HCT116 (cell line): ENCODE data around the gene KIF25. TPM values are rescaled to one million over a fixed set of nuclear protein-coding genes. Genes with fewer than 3 reads are reported as not detected.

Experiments
- ATAC-seq: fragments of 200-7000 bp; cut with Tn5 transposase; 2 replicates; pipeline ENCODE4 v1.9.1; 2020; ENCODE audit warnings: mild to moderate bottlenecking, moderate library complexity
- BruUV-seq: library from RNA; stranded (reverse); fragments of 400-500 nt; replicated peaks from 2 replicates; lab custom pipeline; 2021; lab: Mats Ljungman, UMichigan
- CTCF ChIA-PET: fragments of 300-600 bp; sonication (Branson Sonifier 250); formaldehyde crosslinking; loops from one replicate; lab custom pipeline; 2021; ENCODE audit warnings: antibody characterized with exemption; lab: Charles Lee
- POLR2A ChIA-PET: fragments of 300-600, 350-600 bp; sonication (Branson Sonifier 250); formaldehyde crosslinking; loops from one replicate; lab custom pipeline; 2021; ENCODE audit warnings: antibody characterized with exemption; lab: Charles Lee
- RAD21 ChIA-PET, 2 experiments: fragments of 300-600 bp; sonication (Branson Sonifier 250); formaldehyde crosslinking; loops; one replicate each; lab custom pipeline; 2023; ENCODE audit warnings: low total read pairs in 2 of 2; ENCODE audit not compliant: uncharacterized antibody in 2 of 2, unreplicated experiment in 2 of 2, low non-redundant PET in 1 of 2; lab: Charles Lee
- DNase-seq: peaks from one replicate; pipeline ENCODE4 v3.0.0-alpha.2; 2010; ENCODE audit warnings: low read depth, low spot score
- H2AFZ ChIP-seq: fragments of 200-600 bp; shearing (Covaris generic), sonication (generic); 2 replicates; pipeline ENCODE4 v1.6.1; 2017; ENCODE audit warnings: low read depth, mixed run types, mixed read lengths, antibody characterized with exemption, low read length; ENCODE audit not compliant: poor library complexity, severe bottlenecking
- H3K27ac ChIP-seq: 2 replicates; pipeline ENCODE4 v1.5.1; 2012; ENCODE audit warnings: low read depth, low read length
- H3K27me3 ChIP-seq: fragments of 200-600 bp; sonication (generic); 2 replicates; pipeline ENCODE4 v1.6.1; 2016; ENCODE audit warnings: mixed run types, low read length, mixed read lengths; ENCODE audit not compliant: insufficient read depth
- H3K36me3 ChIP-seq, 2 experiments: fragments of 200-500 bp in 1 of 2; fragments of 200-600 bp in 1 of 2; sonication (Bioruptor generic) in 1 of 2; sonication (generic) in 1 of 2; 2 replicates each; pipeline versions ENCODE4 v1.5.1 to v1.6.1; 2014 to 2016; ENCODE audit warnings: low read length in 2 of 2, inconsistent platforms in 1 of 2, mixed read lengths in 1 of 2, mixed run types in 1 of 2; ENCODE audit not compliant: insufficient read depth in 2 of 2, control insufficient read depth in 1 of 2
- H3K4me1 ChIP-seq, 2 experiments: fragments of 200-600 bp in 1 of 2; sonication (generic) in 1 of 2; 2 replicates each; pipeline versions ENCODE4 v1.5.1 to v1.6.1; 2012 to 2017; ENCODE audit warnings: low read length in 2 of 2, inconsistent platforms in 1 of 2, mild to moderate bottlenecking in 1 of 2, mixed read lengths in 1 of 2, mixed run types in 1 of 2, moderate library complexity in 1 of 2; ENCODE audit not compliant: insufficient read depth in 2 of 2, control insufficient read depth in 1 of 2
- H3K4me2 ChIP-seq: fragments of 200-600 bp; sonication (generic); 2 replicates; pipeline ENCODE4 v1.6.1; 2017; ENCODE audit warnings: mixed run types, low read length, mixed read lengths
- H3K4me3 ChIP-seq, 2 experiments: fragments of 200-600 bp in 1 of 2; sonication (generic) in 1 of 2; replicated peaks in 1 of 2; 2 replicates each; pipeline ENCODE4 v1.5.1; 2011 to 2016; ENCODE audit warnings: low read length in 2 of 2, control low read depth in 1 of 2, low read depth in 1 of 2, mild to moderate bottlenecking in 1 of 2, mixed read lengths in 1 of 2, mixed run types in 1 of 2
- H3K79me2 ChIP-seq: fragments of 200-600 bp; sonication (generic); 2 replicates; pipeline ENCODE4 v1.6.1; 2017; ENCODE audit warnings: mild to moderate bottlenecking, mixed run types, low read length, moderate library complexity, mixed read lengths; ENCODE audit not compliant: insufficient read depth
- H3K9ac ChIP-seq: fragments of 200-600 bp; sonication (generic); 2 replicates; pipeline ENCODE4 v1.6.1; 2016; ENCODE audit warnings: low read length, mixed read lengths
- H3K9me2 ChIP-seq: fragments of 200-600 bp; sonication (generic), shearing (Covaris generic); 2 replicates; pipeline ENCODE4 v1.6.1; 2017; ENCODE audit warnings: mixed run types, mild to moderate bottlenecking, moderate library complexity; ENCODE audit not compliant: insufficient read depth
- H3K9me3 ChIP-seq, 2 experiments: fragments of 200-500 bp in 1 of 2; fragments of 200-600 bp in 1 of 2; sonication (Bioruptor generic) in 1 of 2; sonication (generic) in 1 of 2; 2 replicates each; pipeline ENCODE4 v1.6.1; 2014 to 2017; ENCODE audit warnings: low read length in 2 of 2, mixed read lengths in 2 of 2, inconsistent platforms in 1 of 2, low read depth in 1 of 2, mild to moderate bottlenecking in 1 of 2, mixed run types in 1 of 2, moderate library complexity in 1 of 2; ENCODE audit not compliant: control insufficient read depth in 1 of 2, insufficient read depth in 1 of 2
- H4K20me1 ChIP-seq: fragments of 200-600 bp; sonication (generic), shearing (Covaris generic); 2 replicates; pipeline ENCODE4 v1.6.1; 2017; ENCODE audit warnings: mixed run types, mild to moderate bottlenecking, moderate library complexity; ENCODE audit not compliant: insufficient read depth
- EGR1 ChIP-seq: IDR thresholded peaks from 2 replicates; pipeline ENCODE4 v1.6.1; 2012; ENCODE audit warnings: low read depth
- EZH2 ChIP-seq: fragments of 200-600 bp; sonication (generic); IDR thresholded peaks from 2 replicates; pipeline ENCODE4 v1.6.1; 2017; ENCODE audit warnings: antibody characterized with exemption, mixed run types
- FOSL1 ChIP-seq: IDR thresholded peaks from 2 replicates; pipeline ENCODE4 v1.6.1; 2012; ENCODE audit warnings: low read depth
- MAX ChIP-seq: IDR thresholded peaks from 2 replicates; pipeline ENCODE4 v1.6.1; 2012
- POLR2A ChIP-seq: IDR thresholded peaks from 2 replicates; pipeline ENCODE4 v1.7.0; 2011; ENCODE audit warnings: borderline replicate concordance; ENCODE audit not compliant: insufficient read depth, insufficient read length; ENCODE audit errors: extremely low read depth
- POLR2AphosphoS5 ChIP-seq: IDR thresholded peaks from 2 replicates; pipeline ENCODE4 v1.6.1; 2011; ENCODE audit warnings: mild to moderate bottlenecking, low read depth, low read length, moderate library complexity
- RAD21 ChIP-seq: IDR thresholded peaks from 2 replicates; pipeline ENCODE4 v1.6.1; 2012; ENCODE audit warnings: low read depth, mild to moderate bottlenecking
- REST ChIP-seq: IDR thresholded peaks from 2 replicates; pipeline ENCODE4 v1.6.1; 2012; ENCODE audit warnings: low read depth
- TCF7L2 ChIP-seq: IDR thresholded peaks from 2 replicates; pipeline ENCODE4 v1.7.0; 2011; ENCODE audit warnings: borderline replicate concordance, inconsistent platforms; ENCODE audit not compliant: insufficient read depth, insufficient read length; ENCODE audit errors: extremely low read depth
- ZBTB33 ChIP-seq: IDR thresholded peaks from 2 replicates; pipeline ENCODE4 v1.6.1; 2011; ENCODE audit warnings: mild to moderate bottlenecking, low read length, moderate library complexity; ENCODE audit not compliant: insufficient replicate concordance; ENCODE audit errors: extremely low read depth
- ZFX ChIP-seq: fragments of 450-650 bp; IDR thresholded peaks from 2 replicates; pipeline ENCODE4 v1.6.1; 2017
- intact Hi-C: fragments of 100-400 bp; cut with micrococcal nuclease; formaldehyde crosslinking; loops from 2 replicates; pipeline ENCODE4 v1.10.0; 2022
- total RNA-seq: library from RNA; stranded (reverse); gene quantifications from one replicate; pipeline ENCODE4 v1.2.1, GENCODE V29; 2021; ENCODE audit not compliant: unreplicated experiment

Gene KIF25
- total RNA-seq, 1 experiment from 2014 or later, result not detected

- CTCF ChIA-PET, result no interaction called here
- no TSS peak for BruUV-seq
- Histone ChIP-seq H4K20me1 (no peaks in the 10 kb centered on the region), H3K27ac (no peak overlapping the region), H3K9me2 (no peaks in the 10 kb centered on the region), H3K36me3 (peaks cover 22% of the 10 kb centered on the region in 2 experiments), H3K27me3 (no peaks in the 10 kb centered on the region), H2AFZ (no peak overlapping the region), H3K4me3 (no peak overlapping the region), H3K79me2 (peaks cover 9% of the 10 kb centered on the region; the same call in 1 of the 2 replicates), H3K9ac (no peak overlapping the region), H3K9me3 (no peaks in the 10 kb centered on the region), H3K4me2 (no peak overlapping the region), H3K4me1 (peaks cover 0 to 14% of the 10 kb centered on the region in 2 experiments; a peak in 3 of 4 replicates)
- no peak for TF ChIP-seq MAX
- TF ChIP-seq POLR2AphosphoS5, result no peak
- no peak for TF ChIP-seq EZH2
- TF ChIP-seq RAD21, result no peak
- TF ChIP-seq ZBTB33, result no peak
- no peak for TF ChIP-seq FOSL1
- no peak for TF ChIP-seq POLR2A
- RAD21 ChIA-PET, result no interaction called here
- DNase-seq (no peak), ATAC-seq (no peak)
- POLR2A ChIA-PET, result no interaction called here
- intact Hi-C loops, result no loop called here
These were observed 45.0 kb upstream of the KIF25 start for GRCh38 chr6:167952512-167952859.

GRCh38 chr6:167953551-167953950 lies 43.9 kb upstream of the KIF25 start:
- intact Hi-C loops, result no loop called here
- Histone ChIP-seq H3K36me3 (peaks cover 14 to 19% of the 10 kb centered on the region in 2 experiments; a peak in 3 of 4 replicates), H3K27ac (no peak overlapping the region), H3K4me1 (peaks cover 0 to 18% of the 10 kb centered on the region in 2 experiments; a peak in 3 of 4 replicates)
- no peak for DNase-seq
- CTCF ChIA-PET, result no interaction called here
- TF ChIP-seq FOSL1 (no peak), ZFX (no peak), REST (no peak), ZBTB33 (no peak), RAD21 (no peak), TCF7L2 (no peak), EGR1 (no peak)
- TF ChIP-seq, all 23 proteins: peak for 0
- no peak for ATAC-seq
- Histone ChIP-seq H3K9ac (no peak overlapping the region), H2AFZ (no peak overlapping the region), H3K79me2 (peaks cover 9% of the 10 kb centered on the region; the same call in 1 of the 2 replicates), H3K9me3 (no peaks in the 10 kb centered on the region), H3K4me3 (no peak overlapping the region), H4K20me1 (no peaks in the 10 kb centered on the region), H3K9me2 (no peaks in the 10 kb centered on the region), H3K4me2 (no peak overlapping the region), H3K27me3 (no peaks in the 10 kb centered on the region)
- ChIA-PET POLR2A (interaction anchor here (0.8 kb wide), 1 partner anchor 10 kb away, joined by 3 read pairs; no protein-coding TSS in a partner anchor), RAD21 (no interaction called here)
- no TSS peak for BruUV-seq
